HCT116 (cell line): ENCODE data around the gene MSL2. TPM values are rescaled to one million over a fixed set of nuclear protein-coding genes. Genes with fewer than 3 reads are reported as not detected.

ENCODE experiments used
- ATAC-seq: fragments of 200-7000 bp; cut with Tn5 transposase; 2 replicates; pipeline ENCODE4 v1.9.1; 2020; ENCODE audit warnings: mild to moderate bottlenecking, moderate library complexity
- BruUV-seq: library from RNA; stranded (reverse); fragments of 400-500 nt; replicated peaks from 2 replicates; lab custom pipeline; 2021; lab: Mats Ljungman, UMichigan
- CTCF ChIA-PET: fragments of 300-600 bp; sonication (Branson Sonifier 250); formaldehyde crosslinking; loops from one replicate; lab custom pipeline; 2021; ENCODE audit warnings: antibody characterized with exemption; lab: Charles Lee
- POLR2A ChIA-PET: fragments of 300-600, 350-600 bp; sonication (Branson Sonifier 250); formaldehyde crosslinking; loops from one replicate; lab custom pipeline; 2021; ENCODE audit warnings: antibody characterized with exemption; lab: Charles Lee
- RAD21 ChIA-PET, 2 experiments: fragments of 300-600 bp; sonication (Branson Sonifier 250); formaldehyde crosslinking; loops; one replicate each; lab custom pipeline; 2023; ENCODE audit warnings: low total read pairs in 2 of 2; ENCODE audit not compliant: uncharacterized antibody in 2 of 2, unreplicated experiment in 2 of 2, low non-redundant PET in 1 of 2; lab: Charles Lee
- DNase-seq: peaks from one replicate; pipeline ENCODE4 v3.0.0-alpha.2; 2010; ENCODE audit warnings: low read depth, low spot score
- H2AFZ ChIP-seq: fragments of 200-600 bp; shearing (Covaris generic), sonication (generic); 2 replicates; pipeline ENCODE4 v1.6.1; 2017; ENCODE audit warnings: low read depth, mixed run types, mixed read lengths, antibody characterized with exemption, low read length; ENCODE audit not compliant: poor library complexity, severe bottlenecking
- H3K27ac ChIP-seq: 2 replicates; pipeline ENCODE4 v1.5.1; 2012; ENCODE audit warnings: low read depth, low read length
- H3K27me3 ChIP-seq: fragments of 200-600 bp; sonication (generic); 2 replicates; pipeline ENCODE4 v1.6.1; 2016; ENCODE audit warnings: mixed run types, low read length, mixed read lengths; ENCODE audit not compliant: insufficient read depth
- H3K36me3 ChIP-seq, 2 experiments: fragments of 200-500 bp in 1 of 2; fragments of 200-600 bp in 1 of 2; sonication (Bioruptor generic) in 1 of 2; sonication (generic) in 1 of 2; 2 replicates each; pipeline versions ENCODE4 v1.5.1 to v1.6.1; 2014 to 2016; ENCODE audit warnings: low read length in 2 of 2, inconsistent platforms in 1 of 2, mixed read lengths in 1 of 2, mixed run types in 1 of 2; ENCODE audit not compliant: insufficient read depth in 2 of 2, control insufficient read depth in 1 of 2
- H3K4me1 ChIP-seq, 2 experiments: fragments of 200-600 bp in 1 of 2; sonication (generic) in 1 of 2; 2 replicates each; pipeline versions ENCODE4 v1.5.1 to v1.6.1; 2012 to 2017; ENCODE audit warnings: low read length in 2 of 2, inconsistent platforms in 1 of 2, mild to moderate bottlenecking in 1 of 2, mixed read lengths in 1 of 2, mixed run types in 1 of 2, moderate library complexity in 1 of 2; ENCODE audit not compliant: insufficient read depth in 2 of 2, control insufficient read depth in 1 of 2
- H3K4me2 ChIP-seq: fragments of 200-600 bp; sonication (generic); 2 replicates; pipeline ENCODE4 v1.6.1; 2017; ENCODE audit warnings: mixed run types, low read length, mixed read lengths
- H3K4me3 ChIP-seq, 2 experiments: fragments of 200-600 bp in 1 of 2; sonication (generic) in 1 of 2; replicated peaks in 1 of 2; 2 replicates each; pipeline ENCODE4 v1.5.1; 2011 to 2016; ENCODE audit warnings: low read length in 2 of 2, control low read depth in 1 of 2, low read depth in 1 of 2, mild to moderate bottlenecking in 1 of 2, mixed read lengths in 1 of 2, mixed run types in 1 of 2
- H3K79me2 ChIP-seq: fragments of 200-600 bp; sonication (generic); 2 replicates; pipeline ENCODE4 v1.6.1; 2017; ENCODE audit warnings: mild to moderate bottlenecking, mixed run types, low read length, moderate library complexity, mixed read lengths; ENCODE audit not compliant: insufficient read depth
- H3K9ac ChIP-seq: fragments of 200-600 bp; sonication (generic); 2 replicates; pipeline ENCODE4 v1.6.1; 2016; ENCODE audit warnings: low read length, mixed read lengths
- H3K9me2 ChIP-seq: fragments of 200-600 bp; sonication (generic), shearing (Covaris generic); 2 replicates; pipeline ENCODE4 v1.6.1; 2017; ENCODE audit warnings: mixed run types, mild to moderate bottlenecking, moderate library complexity; ENCODE audit not compliant: insufficient read depth
- H3K9me3 ChIP-seq, 2 experiments: fragments of 200-500 bp in 1 of 2; fragments of 200-600 bp in 1 of 2; sonication (Bioruptor generic) in 1 of 2; sonication (generic) in 1 of 2; 2 replicates each; pipeline ENCODE4 v1.6.1; 2014 to 2017; ENCODE audit warnings: low read length in 2 of 2, mixed read lengths in 2 of 2, inconsistent platforms in 1 of 2, low read depth in 1 of 2, mild to moderate bottlenecking in 1 of 2, mixed run types in 1 of 2, moderate library complexity in 1 of 2; ENCODE audit not compliant: control insufficient read depth in 1 of 2, insufficient read depth in 1 of 2
- H4K20me1 ChIP-seq: fragments of 200-600 bp; sonication (generic), shearing (Covaris generic); 2 replicates; pipeline ENCODE4 v1.6.1; 2017; ENCODE audit warnings: mixed run types, mild to moderate bottlenecking, moderate library complexity; ENCODE audit not compliant: insufficient read depth
- CBX3 ChIP-seq: IDR thresholded peaks from 2 replicates; pipeline ENCODE4 v1.6.1; 2012; ENCODE audit warnings: low read depth
- EGR1 ChIP-seq: IDR thresholded peaks from 2 replicates; pipeline ENCODE4 v1.6.1; 2012; ENCODE audit warnings: low read depth
- ELF1 ChIP-seq: IDR thresholded peaks from 2 replicates; pipeline ENCODE4 v1.6.1; 2012; ENCODE audit warnings: low read depth, borderline replicate concordance
- JUND ChIP-seq: IDR thresholded peaks from 2 replicates; pipeline ENCODE4 v1.6.1; 2012
- POLR2A ChIP-seq: IDR thresholded peaks from 2 replicates; pipeline ENCODE4 v1.7.0; 2011; ENCODE audit warnings: borderline replicate concordance; ENCODE audit not compliant: insufficient read depth, insufficient read length; ENCODE audit errors: extremely low read depth
- POLR2AphosphoS5 ChIP-seq: IDR thresholded peaks from 2 replicates; pipeline ENCODE4 v1.6.1; 2011; ENCODE audit warnings: mild to moderate bottlenecking, low read depth, low read length, moderate library complexity
- SIN3A ChIP-seq: IDR thresholded peaks from 2 replicates; pipeline ENCODE4 v1.6.1; 2012; ENCODE audit warnings: low read depth
- SP1 ChIP-seq: IDR thresholded peaks from 2 replicates; pipeline ENCODE4 v1.6.1; 2012; ENCODE audit warnings: low read depth
- SRF ChIP-seq: IDR thresholded peaks from 2 replicates; pipeline ENCODE4 v1.6.1; 2012; ENCODE audit warnings: low read depth
- YY1 ChIP-seq: IDR thresholded peaks from 2 replicates; pipeline ENCODE4 v1.6.1; 2011; ENCODE audit warnings: low read length, low read depth, moderate library complexity, mild to moderate bottlenecking; ENCODE audit not compliant: insufficient replicate concordance; ENCODE audit errors: extremely low read depth
- ZFX ChIP-seq: fragments of 450-650 bp; IDR thresholded peaks from 2 replicates; pipeline ENCODE4 v1.6.1; 2017
- ZNF274 ChIP-seq: fragments of 200-500 bp; sonication (Bioruptor generic); IDR thresholded peaks from 2 replicates; pipeline ENCODE4 v1.6.1; 2014; ENCODE audit warnings: mild to moderate bottlenecking, low read depth, low read length, inconsistent platforms
- intact Hi-C: fragments of 100-400 bp; cut with micrococcal nuclease; formaldehyde crosslinking; loops from 2 replicates; pipeline ENCODE4 v1.10.0; 2022
- total RNA-seq: library from RNA; stranded (reverse); gene quantifications from one replicate; pipeline ENCODE4 v1.2.1, GENCODE V29; 2021; ENCODE audit not compliant: unreplicated experiment
- TF ChIP-seq, protein P1 (sequence below): IDR thresholded peaks from 2 replicates; pipeline ENCODE4 v1.6.1; 2012; ENCODE audit warnings: low read depth

The MSL2 gene
- total RNA-seq, 1 experiment from 2014 or later: 34.8 TPM

DNA sequence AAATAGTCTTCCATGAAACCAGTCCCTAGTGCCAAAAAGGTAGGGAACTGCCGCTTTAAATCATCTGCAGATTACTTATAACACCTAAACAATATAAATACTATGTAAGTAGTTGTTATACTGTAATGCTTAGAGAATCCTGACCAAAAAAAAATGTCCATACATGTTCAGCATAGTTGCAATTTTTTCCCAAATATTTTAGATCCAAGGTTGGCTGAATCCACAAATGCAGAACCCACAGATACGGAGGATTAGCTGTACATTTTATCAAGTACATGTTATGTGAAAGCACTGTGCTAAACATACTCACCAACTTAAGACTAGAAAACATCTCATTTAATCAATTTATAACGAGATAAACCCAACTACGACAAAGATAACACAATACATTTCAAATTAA lies 9.3 kb downstream of the MSL2 start:
- H3K9ac ChIP-seq: no peak overlapping the region
- CTCF ChIA-PET: no interaction called here
- DNase-seq (no peak), ATAC-seq (no peak)
- no peak overlapping the region for H3K27ac ChIP-seq
- no TSS peak for BruUV-seq
- H3K4me3 ChIP-seq: no peak overlapping the region
- peaks cover 28% of the 10 kb centered on the region; the same call in 1 of the 2 replicates for H4K20me1 ChIP-seq
- no peak overlapping the region for H3K4me2 ChIP-seq
- no peaks in the 10 kb centered on the region for H3K9me2 ChIP-seq
- H3K27me3 ChIP-seq: no peaks in the 10 kb centered on the region
- peaks cover 29 to 47% of the 10 kb centered on the region in 2 experiments for H3K4me1 ChIP-seq
- H3K9me3 ChIP-seq: no peaks in the 10 kb centered on the region
- no peaks in the 10 kb centered on the region for H3K36me3 ChIP-seq
- TF ChIP-seq, protein P1, sequence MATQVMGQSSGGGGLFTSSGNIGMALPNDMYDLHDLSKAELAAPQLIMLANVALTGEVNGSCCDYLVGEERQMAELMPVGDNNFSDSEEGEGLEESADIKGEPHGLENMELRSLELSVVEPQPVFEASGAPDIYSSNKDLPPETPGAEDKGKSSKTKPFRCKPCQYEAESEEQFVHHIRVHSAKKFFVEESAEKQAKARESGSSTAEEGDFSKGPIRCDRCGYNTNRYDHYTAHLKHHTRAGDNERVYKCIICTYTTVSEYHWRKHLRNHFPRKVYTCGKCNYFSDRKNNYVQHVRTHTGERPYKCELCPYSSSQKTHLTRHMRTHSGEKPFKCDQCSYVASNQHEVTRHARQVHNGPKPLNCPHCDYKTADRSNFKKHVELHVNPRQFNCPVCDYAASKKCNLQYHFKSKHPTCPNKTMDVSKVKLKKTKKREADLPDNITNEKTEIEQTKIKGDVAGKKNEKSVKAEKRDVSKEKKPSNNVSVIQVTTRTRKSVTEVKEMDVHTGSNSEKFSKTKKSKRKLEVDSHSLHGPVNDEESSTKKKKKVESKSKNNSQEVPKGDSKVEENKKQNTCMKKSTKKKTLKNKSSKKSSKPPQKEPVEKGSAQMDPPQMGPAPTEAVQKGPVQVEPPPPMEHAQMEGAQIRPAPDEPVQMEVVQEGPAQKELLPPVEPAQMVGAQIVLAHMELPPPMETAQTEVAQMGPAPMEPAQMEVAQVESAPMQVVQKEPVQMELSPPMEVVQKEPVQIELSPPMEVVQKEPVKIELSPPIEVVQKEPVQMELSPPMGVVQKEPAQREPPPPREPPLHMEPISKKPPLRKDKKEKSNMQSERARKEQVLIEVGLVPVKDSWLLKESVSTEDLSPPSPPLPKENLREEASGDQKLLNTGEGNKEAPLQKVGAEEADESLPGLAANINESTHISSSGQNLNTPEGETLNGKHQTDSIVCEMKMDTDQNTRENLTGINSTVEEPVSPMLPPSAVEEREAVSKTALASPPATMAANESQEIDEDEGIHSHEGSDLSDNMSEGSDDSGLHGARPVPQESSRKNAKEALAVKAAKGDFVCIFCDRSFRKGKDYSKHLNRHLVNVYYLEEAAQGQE: no peak
- TF ChIP-seq POLR2AphosphoS5 (no peak), ZFX (no peak), SRF (no peak), SP1 (no peak), ZNF274 (no peak), JUND (no peak), YY1 (no peak), ELF1 (no peak), SIN3A (no peak), CBX3 (no peak), POLR2A (no peak), EGR1 (no peak)
- POLR2A ChIA-PET: interaction anchor here (1.5 kb wide), 1 partner anchor 9 kb away, joined by 4 read pairs; the partner anchor contains the start of gene MSL2
- peaks cover 100% of the 10 kb centered on the region for H3K79me2 ChIP-seq
- no peak overlapping the region for H2AFZ ChIP-seq
- RAD21 ChIA-PET: no interaction called here
- intact Hi-C loops: no loop called here
